GM12864 (cell line): ENCODE measurements around the gene CCL20.

Experiments
- DNase-seq: peaks from one replicate; pipeline ENCODE4 v3.0.0-alpha.2; 2011; ENCODE audit warnings: low read depth
- H3K4me3 ChIP-seq: 2 replicates; pipeline ENCODE4 v1.5.1; 2011; ENCODE audit warnings: mild to moderate bottlenecking, low read depth, low read length, control low read depth
- CTCF ChIP-seq: IDR thresholded peaks from 2 replicates; pipeline ENCODE4 v1.5.1; 2011; ENCODE audit warnings: low read depth, mild to moderate bottlenecking, moderate library complexity, low read length, control low read depth, inconsistent platforms; ENCODE audit errors: missing control alignments

The CCL20 gene

GRCh38 chr2:227822416-227823003 is 8.9 kb downstream of the CCL20 start:
- no peak overlapping the region for H3K4me3 ChIP-seq
- TF ChIP-seq CTCF: no peak
- no peak for DNase-seq

- DNase-seq: no peak
- no peak overlapping the region for H3K4me3 ChIP-seq
- no peak for TF ChIP-seq CTCF
Observed at GRCh38 chr2:227823922-227824321, 10.3 kb downstream of the CCL20 start.

- TF ChIP-seq CTCF: no peak
- no peak for DNase-seq
- H3K4me3 ChIP-seq: no peak overlapping the region
Observed at GRCh38 chr2:227824711-227825110, 11.1 kb downstream of the CCL20 start.

- TF ChIP-seq CTCF: no peak
- no peak for DNase-seq
- no peak overlapping the region for H3K4me3 ChIP-seq
Observed at GRCh38 chr2:227826019-227826521, 12.4 kb downstream of the CCL20 start.

- no peak for DNase-seq
Observed at GRCh38 chr2:227826563-227826962, 12.9 kb downstream of the CCL20 start.

GRCh38 chr2:227827143-227827542 is 13.5 kb downstream of the CCL20 start:
- DNase-seq: no peak
- TF ChIP-seq CTCF: no peak
- H3K4me3 ChIP-seq: no peak overlapping the region

More at GRCh38 chr2:227826563-227826962, 12.9 kb downstream of the CCL20 start:
- TF ChIP-seq CTCF: no peak
- H3K4me3 ChIP-seq: no peak overlapping the region

- H3K4me3 ChIP-seq: no peak overlapping the region
- no peak for TF ChIP-seq CTCF
- no peak for DNase-seq
Observed at GRCh38 chr2:227828477-227828912, 14.9 kb downstream of the CCL20 start.
